ENCODE results near the gene ADAMTS17.

ADAMTS17 gene

DNA sequence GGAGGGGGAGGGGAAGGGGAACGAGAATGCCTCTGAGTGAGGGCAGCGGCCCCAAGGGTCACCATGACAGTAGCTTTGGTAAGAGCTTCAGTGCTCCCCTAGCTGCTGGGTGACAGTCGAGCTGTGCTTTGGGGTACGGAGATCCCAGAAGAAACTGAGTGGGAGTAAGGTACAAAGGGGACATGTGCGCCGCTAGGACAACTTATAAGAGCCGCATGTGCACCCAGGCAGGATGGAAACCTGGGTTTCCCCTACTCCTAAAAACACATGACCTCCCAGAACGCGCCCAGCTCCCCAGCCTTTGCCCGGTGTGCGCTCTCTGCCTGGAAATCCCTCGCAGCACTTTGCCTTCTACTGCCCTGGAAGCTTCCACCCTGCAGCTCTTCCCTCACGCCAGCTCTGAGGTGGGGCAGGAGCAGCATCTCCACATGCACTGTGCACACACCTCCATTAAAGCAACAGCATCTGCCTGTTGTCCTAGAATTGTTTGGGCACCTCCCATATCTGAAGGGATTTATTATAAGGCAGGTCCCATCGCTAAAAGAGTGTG lies 232.2 kb downstream of the ADAMTS17 start:
- no peaks in the 10 kb centered on the region for H3K36me3 ChIP-seq (ENCODE audit: control insufficient read depth, insufficient read depth, low read length)
- H3K4me1 ChIP-seq (ENCODE audit: control insufficient read depth, insufficient read depth, low read length) = peaks cover 5% of the 10 kb centered on the region
- no peak overlapping the region for H3K9ac ChIP-seq (ENCODE audit: low read depth, low read length)
- no peaks in the 10 kb centered on the region for H3K9me3 ChIP-seq (ENCODE audit: control insufficient read depth, insufficient read depth, low read length)
- H3K4me3 ChIP-seq (ENCODE audit: low read depth, low read length) = no peak overlapping the region
- no peaks in the 10 kb centered on the region for H3K27me3 ChIP-seq (ENCODE audit: control insufficient read depth, insufficient read depth, low read length)

DNA sequence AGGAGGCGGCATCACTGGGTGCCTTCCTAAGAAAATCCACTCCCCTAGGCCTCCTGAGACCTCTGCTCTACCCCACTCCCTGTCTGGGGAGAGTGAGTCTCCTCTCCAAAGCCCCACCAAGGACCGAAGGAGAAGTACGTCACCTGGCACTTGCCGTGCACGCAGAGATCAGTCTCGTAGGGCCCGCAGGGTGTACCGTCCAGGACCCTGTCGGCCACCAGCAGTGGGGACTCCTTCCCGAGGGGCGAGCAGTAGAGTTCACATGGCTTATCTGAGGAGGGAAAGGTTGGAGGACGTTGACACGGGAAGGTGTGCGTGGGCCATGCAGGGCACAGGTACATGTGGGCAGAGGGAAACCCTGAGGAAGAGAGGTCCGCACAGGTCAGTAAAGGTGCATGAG lies 232.9 kb downstream of the ADAMTS17 start:
- no peak overlapping the region for H3K4me3 ChIP-seq (ENCODE audit: low read depth, low read length)
- no peak overlapping the region for H3K9ac ChIP-seq (ENCODE audit: low read depth, low read length)
- no peaks in the 10 kb centered on the region for H3K9me3 ChIP-seq (ENCODE audit: control insufficient read depth, insufficient read depth, low read length)
- no peaks in the 10 kb centered on the region for H3K27me3 ChIP-seq (ENCODE audit: control insufficient read depth, insufficient read depth, low read length)
- no peaks in the 10 kb centered on the region for H3K36me3 ChIP-seq (ENCODE audit: control insufficient read depth, insufficient read depth, low read length)
- H3K4me1 ChIP-seq (ENCODE audit: control insufficient read depth, insufficient read depth, low read length) = no peaks in the 10 kb centered on the region

DNA sequence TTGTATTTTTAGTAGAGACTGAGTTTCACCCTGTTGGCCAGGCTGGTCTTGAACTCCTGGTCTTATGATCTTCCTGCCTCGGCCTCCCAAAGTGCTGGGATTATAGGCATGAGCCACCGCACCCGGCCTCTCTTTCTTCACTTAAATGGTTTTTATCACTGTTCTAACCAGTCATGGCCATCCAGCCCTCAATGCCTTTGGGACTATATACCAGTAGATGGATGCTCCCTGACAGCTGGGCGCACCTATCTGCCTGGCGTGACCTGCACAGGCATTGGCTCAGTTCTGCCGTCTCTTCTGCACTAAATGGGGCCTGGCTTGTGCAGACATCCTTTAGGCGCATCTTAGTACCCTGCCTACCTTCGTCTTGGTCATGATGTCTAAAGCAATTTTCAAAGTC lies 233.4 kb downstream of the ADAMTS17 start:
- no peaks in the 10 kb centered on the region for H3K9me3 ChIP-seq (ENCODE audit: control insufficient read depth, insufficient read depth, low read length)
- H3K36me3 ChIP-seq (ENCODE audit: control insufficient read depth, insufficient read depth, low read length) = no peaks in the 10 kb centered on the region
- H3K27me3 ChIP-seq (ENCODE audit: control insufficient read depth, insufficient read depth, low read length) = no peaks in the 10 kb centered on the region

DNA sequence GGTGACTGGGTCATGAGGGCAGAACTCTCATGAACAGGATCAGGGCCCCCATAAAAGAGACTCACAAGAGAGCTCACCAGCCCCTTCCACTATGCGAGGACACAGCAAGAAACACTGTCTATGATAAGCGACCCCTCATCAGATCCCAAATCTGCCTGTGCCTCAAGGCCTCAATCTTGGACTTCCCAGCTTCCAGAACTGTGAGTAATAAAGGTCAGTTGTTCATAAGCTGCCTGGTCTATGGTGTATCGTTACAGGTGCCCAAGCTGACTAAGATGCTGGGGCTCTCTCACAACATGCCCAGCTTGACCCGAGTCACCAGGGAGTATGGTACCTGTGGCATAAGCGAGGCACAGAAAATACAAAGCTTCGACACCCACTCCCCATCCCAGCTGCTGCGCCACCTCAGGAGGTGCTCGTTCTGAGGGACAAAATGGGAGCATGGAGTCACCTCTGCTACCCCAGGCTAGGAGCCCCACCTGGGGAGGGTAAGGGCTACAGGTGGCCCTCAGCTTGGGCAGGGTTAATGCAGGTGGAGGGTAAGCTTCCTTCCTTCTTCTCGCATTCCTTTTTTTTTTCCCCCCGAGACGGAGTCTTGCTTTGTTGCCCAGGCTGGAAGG lies 234.1 kb downstream of the ADAMTS17 start:
- H3K4me3 ChIP-seq (ENCODE audit: low read depth, low read length) = no peak overlapping the region
- no peaks in the 10 kb centered on the region for H3K36me3 ChIP-seq (ENCODE audit: control insufficient read depth, insufficient read depth, low read length)
- no peaks in the 10 kb centered on the region for H3K4me1 ChIP-seq (ENCODE audit: control insufficient read depth, insufficient read depth, low read length)
- H3K27me3 ChIP-seq (ENCODE audit: control insufficient read depth, insufficient read depth, low read length) = no peaks in the 10 kb centered on the region
- H3K9ac ChIP-seq (ENCODE audit: low read depth, low read length) = no peak overlapping the region
- H3K9me3 ChIP-seq (ENCODE audit: control insufficient read depth, insufficient read depth, low read length) = no peaks in the 10 kb centered on the region

More for the DNA sequence above, 233.4 kb downstream of the ADAMTS17 start:
- Histone ChIP-seq H3K4me3 (ENCODE audit: low read depth, low read length) (no peak overlapping the region), H3K9ac (ENCODE audit: low read depth, low read length) (no peak overlapping the region), H3K4me1 (ENCODE audit: control insufficient read depth, insufficient read depth, low read length) (no peaks in the 10 kb centered on the region)

DNA sequence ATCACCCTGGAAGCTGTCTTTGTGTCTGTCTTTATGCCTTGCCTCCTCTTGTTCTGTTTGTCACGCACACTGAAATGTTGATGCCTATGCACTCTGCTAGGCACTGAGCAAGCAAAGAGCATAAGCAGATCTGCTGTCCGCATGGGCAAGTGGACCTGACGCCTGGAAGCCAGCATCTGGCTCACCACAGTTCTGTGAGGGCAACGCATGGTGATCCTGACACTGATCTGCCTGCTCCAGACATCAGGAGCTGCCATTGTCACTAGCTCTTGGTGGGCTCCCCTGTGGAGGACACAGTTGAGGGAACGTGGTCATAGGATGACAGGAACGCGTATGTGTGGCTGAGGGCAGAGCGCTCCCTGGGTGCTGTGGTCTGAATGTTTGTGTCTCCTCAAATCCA lies 234.6 kb downstream of the ADAMTS17 start:
- H3K9me3 ChIP-seq (ENCODE audit: control insufficient read depth, insufficient read depth, low read length) = no peaks in the 10 kb centered on the region
- H3K9ac ChIP-seq (ENCODE audit: low read depth, low read length) = no peak overlapping the region
- H3K36me3 ChIP-seq (ENCODE audit: control insufficient read depth, insufficient read depth, low read length) = no peaks in the 10 kb centered on the region
- H3K27me3 ChIP-seq (ENCODE audit: control insufficient read depth, insufficient read depth, low read length) = no peaks in the 10 kb centered on the region
- no peaks in the 10 kb centered on the region for H3K4me1 ChIP-seq (ENCODE audit: control insufficient read depth, insufficient read depth, low read length)
- no peak overlapping the region for H3K4me3 ChIP-seq (ENCODE audit: low read depth, low read length)

DNA sequence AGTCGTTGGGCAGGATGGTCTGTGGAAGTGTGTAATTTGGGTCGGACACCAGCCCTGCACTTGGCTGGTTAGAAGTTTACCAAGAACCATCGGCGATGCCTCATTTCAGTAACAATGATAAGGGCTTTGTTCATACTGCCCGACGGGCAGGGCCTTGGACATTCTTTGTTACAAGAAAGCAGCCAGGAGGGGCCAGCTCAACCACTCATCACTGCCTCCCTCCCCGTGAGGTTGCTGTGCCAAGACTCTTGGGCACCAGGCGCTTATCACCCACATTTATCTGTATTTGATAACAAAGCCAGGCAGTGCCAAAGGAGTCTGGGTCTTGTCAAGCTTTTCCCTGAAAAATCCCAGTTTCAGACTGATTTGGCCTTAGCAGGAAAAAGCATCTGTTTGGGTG lies 235.0 kb downstream of the ADAMTS17 start:
- H3K36me3 ChIP-seq (ENCODE audit: control insufficient read depth, insufficient read depth, low read length) = no peaks in the 10 kb centered on the region
- H3K9me3 ChIP-seq (ENCODE audit: control insufficient read depth, insufficient read depth, low read length) = no peaks in the 10 kb centered on the region
- H3K4me3 ChIP-seq (ENCODE audit: low read depth, low read length) = no peak overlapping the region
- H3K27me3 ChIP-seq (ENCODE audit: control insufficient read depth, insufficient read depth, low read length) = no peaks in the 10 kb centered on the region
- H3K9ac ChIP-seq (ENCODE audit: low read depth, low read length) = no peak overlapping the region
- no peaks in the 10 kb centered on the region for H3K4me1 ChIP-seq (ENCODE audit: control insufficient read depth, insufficient read depth, low read length)

DNA sequence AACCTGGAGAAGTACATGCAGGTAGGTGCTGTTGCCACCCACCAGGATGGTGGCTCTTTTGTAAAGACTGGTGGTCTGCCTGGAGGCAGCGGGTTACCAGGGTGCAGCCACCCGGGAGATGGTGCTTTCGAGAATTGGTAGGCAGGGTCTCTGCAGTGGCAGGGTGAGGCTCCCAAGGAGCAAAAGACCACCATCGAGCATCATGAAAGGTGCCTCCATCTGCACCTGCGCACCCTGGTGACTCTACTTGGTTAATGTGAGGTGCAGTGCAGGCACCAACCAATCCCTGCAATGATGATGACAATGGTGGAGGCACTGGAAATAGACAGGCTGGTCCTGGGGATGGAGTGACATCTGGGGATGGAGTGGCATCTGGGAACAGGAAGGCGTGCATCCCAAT lies 236.7 kb downstream of the ADAMTS17 start:
- no peak overlapping the region for H3K4me3 ChIP-seq (ENCODE audit: low read depth, low read length)
- H3K4me1 ChIP-seq (ENCODE audit: control insufficient read depth, insufficient read depth, low read length) = no peaks in the 10 kb centered on the region
- H3K9ac ChIP-seq (ENCODE audit: low read depth, low read length) = no peak overlapping the region
- H3K9me3 ChIP-seq (ENCODE audit: control insufficient read depth, insufficient read depth, low read length) = no peaks in the 10 kb centered on the region
- H3K27me3 ChIP-seq (ENCODE audit: control insufficient read depth, insufficient read depth, low read length) = no peaks in the 10 kb centered on the region
- no peaks in the 10 kb centered on the region for H3K36me3 ChIP-seq (ENCODE audit: control insufficient read depth, insufficient read depth, low read length)

DNA sequence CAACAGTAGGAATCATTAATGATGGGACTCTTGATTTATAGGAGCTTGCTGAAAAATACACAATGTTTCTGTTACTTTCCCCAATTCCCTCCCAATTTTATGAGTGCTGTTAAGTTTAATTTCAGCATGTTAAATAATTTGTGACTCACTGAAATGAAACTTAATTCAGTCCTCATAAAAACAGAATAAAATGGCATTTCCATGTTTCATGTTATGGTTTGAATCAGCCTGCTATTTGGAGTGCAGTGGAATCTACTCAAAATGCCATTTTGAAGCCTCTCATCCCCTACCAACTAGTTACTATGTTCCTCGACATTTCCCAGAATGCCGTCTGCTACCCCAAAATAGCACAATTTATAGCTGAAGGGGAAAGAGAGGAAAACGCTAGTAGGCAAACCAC lies 237.5 kb downstream of the ADAMTS17 start:
- Histone ChIP-seq H3K4me1 (ENCODE audit: control insufficient read depth, insufficient read depth, low read length) (no peaks in the 10 kb centered on the region), H3K9me3 (ENCODE audit: control insufficient read depth, insufficient read depth, low read length) (no peaks in the 10 kb centered on the region), H3K27me3 (ENCODE audit: control insufficient read depth, insufficient read depth, low read length) (no peaks in the 10 kb centered on the region), H3K9ac (ENCODE audit: low read depth, low read length) (no peak overlapping the region), H3K4me3 (ENCODE audit: low read depth, low read length) (no peak overlapping the region), H3K36me3 (ENCODE audit: control insufficient read depth, insufficient read depth, low read length) (no peaks in the 10 kb centered on the region)

DNA sequence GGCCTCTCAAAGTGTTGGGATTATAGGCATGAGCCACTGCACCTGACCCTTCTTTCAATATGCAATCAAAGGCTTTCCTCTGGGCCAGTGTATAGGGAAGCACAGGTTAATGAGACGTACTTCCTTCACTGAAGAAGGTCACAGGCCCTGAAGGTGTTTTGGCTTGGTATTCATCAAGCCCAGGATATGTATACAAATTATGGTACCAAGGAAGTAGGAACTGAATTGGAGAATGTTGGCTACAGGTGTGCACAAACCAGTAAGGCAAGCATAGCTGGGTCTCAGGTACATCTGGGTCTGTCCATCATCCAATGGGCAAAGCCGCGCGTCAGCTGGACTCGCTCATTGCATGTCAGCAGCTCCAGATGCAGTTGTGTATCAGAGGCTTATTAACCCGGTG lies 237.9 kb downstream of the ADAMTS17 start:
- no peaks in the 10 kb centered on the region for H3K9me3 ChIP-seq (ENCODE audit: control insufficient read depth, insufficient read depth, low read length)
- no peaks in the 10 kb centered on the region for H3K27me3 ChIP-seq (ENCODE audit: control insufficient read depth, insufficient read depth, low read length)
- no peak overlapping the region for H3K9ac ChIP-seq (ENCODE audit: low read depth, low read length)
- peaks cover 2% of the 10 kb centered on the region for H3K36me3 ChIP-seq (ENCODE audit: control insufficient read depth, insufficient read depth, low read length)
- no peak overlapping the region for H3K4me3 ChIP-seq (ENCODE audit: low read depth, low read length)
- no peaks in the 10 kb centered on the region for H3K4me1 ChIP-seq (ENCODE audit: control insufficient read depth, insufficient read depth, low read length)

DNA sequence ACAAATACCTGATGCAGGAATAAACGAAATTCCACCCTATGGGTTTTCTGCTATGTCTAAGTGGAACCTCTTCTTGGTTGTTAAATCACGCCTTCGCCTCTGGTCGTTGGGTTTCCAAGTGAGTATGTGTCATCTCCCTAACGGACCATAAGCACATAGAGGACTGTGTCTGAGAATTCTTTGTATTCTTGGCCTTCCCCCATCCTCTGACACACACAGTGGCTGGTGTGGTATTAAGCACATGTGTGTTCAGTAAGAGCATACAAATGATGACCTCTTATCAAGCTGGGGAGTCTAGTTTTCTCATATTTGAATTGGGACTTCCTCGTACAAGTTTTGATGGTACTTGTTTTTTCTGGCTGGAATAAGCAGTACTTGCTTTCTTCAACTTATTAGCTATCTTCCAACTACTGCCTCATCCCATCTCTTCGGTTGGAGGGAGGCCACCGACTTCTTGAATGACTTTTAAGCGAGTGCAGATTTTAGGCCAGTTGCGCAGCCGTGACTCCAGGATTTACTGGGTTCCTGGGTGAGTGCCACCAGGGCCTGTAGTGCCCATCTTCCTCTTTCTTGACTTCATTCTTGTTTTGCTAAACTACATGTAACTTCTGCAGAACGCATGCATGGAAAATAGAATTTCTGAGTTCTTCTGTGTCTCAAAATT lies 240.2 kb downstream of the ADAMTS17 start:
- no peaks in the 10 kb centered on the region for H3K27me3 ChIP-seq (ENCODE audit: control insufficient read depth, insufficient read depth, low read length)

DNA sequence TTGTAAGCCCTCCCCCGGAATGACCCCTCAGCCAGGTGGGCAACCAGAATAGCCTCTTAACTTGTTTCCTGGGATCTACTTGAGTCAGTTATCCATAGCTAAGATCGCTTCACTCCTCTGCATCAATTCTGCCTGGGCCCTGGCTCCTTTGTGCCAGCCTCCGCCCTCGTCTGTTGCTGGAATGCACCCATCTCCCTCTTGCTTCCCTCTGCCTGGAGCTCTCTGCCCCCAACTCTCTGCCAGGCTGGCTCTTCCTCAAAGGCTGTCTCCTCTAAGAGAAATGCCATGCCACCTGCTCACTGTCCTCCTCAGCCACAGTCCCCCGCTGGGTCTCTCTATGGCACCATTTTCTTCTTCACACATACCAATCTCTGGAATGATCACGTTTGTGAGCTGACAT lies 240.8 kb downstream of the ADAMTS17 start:
- H3K9me3 ChIP-seq (ENCODE audit: control insufficient read depth, insufficient read depth, low read length) = no peaks in the 10 kb centered on the region
- peaks cover 2% of the 10 kb centered on the region for H3K36me3 ChIP-seq (ENCODE audit: control insufficient read depth, insufficient read depth, low read length)
- H3K4me1 ChIP-seq (ENCODE audit: control insufficient read depth, insufficient read depth, low read length) = no peaks in the 10 kb centered on the region

More for the DNA sequence above, 240.2 kb downstream of the ADAMTS17 start:
- Histone ChIP-seq H3K9me3 (ENCODE audit: control insufficient read depth, insufficient read depth, low read length) (no peaks in the 10 kb centered on the region), H3K4me1 (ENCODE audit: control insufficient read depth, insufficient read depth, low read length) (no peaks in the 10 kb centered on the region), H3K36me3 (ENCODE audit: control insufficient read depth, insufficient read depth, low read length) (peaks cover 2% of the 10 kb centered on the region), H3K4me3 (ENCODE audit: low read depth, low read length) (no peak overlapping the region), H3K9ac (ENCODE audit: low read depth, low read length) (no peak overlapping the region)

DNA sequence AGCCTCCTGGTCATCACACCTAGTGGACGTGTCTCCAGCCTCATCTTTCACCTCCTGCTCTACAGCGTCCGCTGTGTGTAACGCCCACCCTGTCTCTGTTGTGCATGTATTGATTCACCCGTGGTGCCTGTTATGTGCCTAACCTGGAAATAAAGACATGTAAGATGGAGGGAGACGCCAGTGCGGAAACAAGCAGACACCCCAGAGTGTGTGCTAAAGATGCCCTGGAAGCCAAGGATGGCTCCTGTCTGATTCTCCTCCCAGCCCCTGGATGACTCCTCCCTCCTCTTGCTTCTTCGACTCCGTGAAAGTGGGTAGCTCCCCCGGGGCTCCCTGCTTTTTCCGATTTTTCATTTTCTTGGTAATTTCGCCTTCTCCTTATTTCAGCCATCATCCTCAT lies 241.8 kb downstream of the ADAMTS17 start:
- no peaks in the 10 kb centered on the region for H3K4me1 ChIP-seq (ENCODE audit: control insufficient read depth, insufficient read depth, low read length)
- no peaks in the 10 kb centered on the region for H3K27me3 ChIP-seq (ENCODE audit: control insufficient read depth, insufficient read depth, low read length)
- H3K4me3 ChIP-seq (ENCODE audit: low read depth, low read length) = no peak overlapping the region
- H3K9me3 ChIP-seq (ENCODE audit: control insufficient read depth, insufficient read depth, low read length) = no peaks in the 10 kb centered on the region
- H3K36me3 ChIP-seq (ENCODE audit: control insufficient read depth, insufficient read depth, low read length) = peaks cover 2% of the 10 kb centered on the region
- no peak overlapping the region for H3K9ac ChIP-seq (ENCODE audit: low read depth, low read length)

More for the DNA sequence above, 240.8 kb downstream of the ADAMTS17 start:
- Histone ChIP-seq H3K27me3 (ENCODE audit: control insufficient read depth, insufficient read depth, low read length) (no peaks in the 10 kb centered on the region), H3K9ac (ENCODE audit: low read depth, low read length) (no peak overlapping the region), H3K4me3 (ENCODE audit: low read depth, low read length) (no peak overlapping the region)
